Pulmonary artery endothelial cell (primary cell): ENCODE data around the gene CSMD2. TPM values are rescaled to one million over a fixed set of nuclear protein-coding genes. Genes with fewer than 3 reads are reported as not detected.
"Not testable (repeated sequence)": the region's sequence is repeated elsewhere in the genome, so short reads cannot be mapped to it uniquely, and the experiment has no call there.

ENCODE experiments used
- DNase-seq: peaks from one replicate; pipeline ENCODE4 v3.0.0-alpha.2; 2011; ENCODE audit warnings: low read depth, low spot score
- total RNA-seq: library from RNA; depleted of rRNA; stranded (reverse); fragments of >200 nt; gene quantifications from 2 replicates; pipeline ENCODE4 v1.2.3, GENCODE V29; 2014

CSMD2 gene
- total RNA-seq, 1 donor from 2014 or later = under 0.01 TPM

DNA sequence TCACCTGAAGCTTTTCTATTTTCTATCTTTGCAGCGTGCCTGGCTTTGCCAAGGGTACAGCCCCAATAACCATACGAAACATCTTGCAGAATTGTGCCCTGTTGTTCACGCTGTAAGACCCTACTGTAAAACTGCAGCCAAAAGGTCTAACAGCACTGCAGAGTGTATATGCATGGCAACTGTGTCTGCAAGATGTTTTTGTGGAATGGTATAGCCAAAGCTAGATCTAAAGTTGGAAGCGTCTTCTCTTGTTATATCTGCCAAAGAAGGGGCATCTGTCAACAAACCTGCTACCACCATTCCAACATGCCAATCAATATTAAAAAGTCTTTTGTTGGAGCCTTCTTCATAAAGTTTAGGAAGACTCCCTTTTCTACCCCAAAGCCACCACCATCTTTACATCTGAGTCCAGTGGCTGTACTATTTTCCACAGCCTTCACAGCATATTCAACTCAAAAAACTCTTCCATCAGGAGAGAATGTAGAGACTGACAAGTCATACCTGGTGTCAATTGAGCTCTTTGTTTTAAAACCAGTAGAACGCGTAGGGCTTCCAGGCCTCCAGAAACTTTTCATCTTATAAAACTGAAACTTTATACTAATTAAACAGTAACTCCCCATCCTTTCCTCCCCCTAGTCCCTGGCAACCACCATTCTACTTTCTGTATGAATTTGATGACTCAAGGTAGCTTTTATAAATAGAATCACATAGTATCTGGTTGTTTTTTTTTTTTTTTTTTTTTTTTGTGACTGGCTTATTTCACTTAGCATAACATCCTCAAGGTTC, 652.6 kb downstream of the CSMD2 start:
- DNase-seq = no peak

DNA sequence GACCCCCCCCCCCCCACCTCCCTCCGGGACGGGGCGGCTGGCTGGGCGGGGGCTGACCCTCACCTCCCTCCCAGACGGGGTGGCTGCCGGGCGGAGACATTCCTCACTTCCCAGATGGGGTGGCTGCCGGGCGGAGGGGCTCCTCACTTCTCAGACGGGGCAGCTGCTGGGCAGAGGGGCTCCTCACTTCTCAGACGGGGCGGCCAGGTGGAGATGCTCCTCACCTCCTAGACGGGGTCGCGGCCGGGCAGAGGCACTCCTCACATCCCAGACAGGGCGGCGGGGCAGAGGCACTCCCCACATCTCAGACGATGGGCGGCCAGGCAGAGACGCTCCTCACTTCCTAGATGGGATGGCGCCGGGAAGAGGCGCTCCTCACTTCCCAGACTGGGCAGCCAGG, 655.8 kb downstream of the CSMD2 start:
- DNase-seq = not testable (repeated sequence)

DNA sequence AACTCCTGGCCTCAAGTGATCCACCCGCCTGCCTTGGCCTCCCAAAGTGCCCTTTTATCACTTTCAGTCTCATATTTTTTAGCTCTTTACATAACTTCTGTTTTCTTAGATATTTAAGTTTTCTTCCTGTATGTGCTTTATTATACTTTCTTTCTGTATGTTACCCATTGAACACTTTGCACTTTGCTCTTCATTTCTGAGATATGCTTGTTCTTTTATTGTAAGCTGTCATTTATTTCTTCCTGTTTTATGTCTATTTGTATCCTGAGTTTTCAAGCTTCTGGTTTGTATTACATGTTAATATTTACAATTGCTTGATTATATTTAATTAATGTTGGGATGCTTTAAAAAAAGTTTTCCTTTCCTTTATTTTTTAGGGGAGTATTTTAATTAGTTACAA, 656.9 kb downstream of the CSMD2 start:
- no peak for DNase-seq

DNA sequence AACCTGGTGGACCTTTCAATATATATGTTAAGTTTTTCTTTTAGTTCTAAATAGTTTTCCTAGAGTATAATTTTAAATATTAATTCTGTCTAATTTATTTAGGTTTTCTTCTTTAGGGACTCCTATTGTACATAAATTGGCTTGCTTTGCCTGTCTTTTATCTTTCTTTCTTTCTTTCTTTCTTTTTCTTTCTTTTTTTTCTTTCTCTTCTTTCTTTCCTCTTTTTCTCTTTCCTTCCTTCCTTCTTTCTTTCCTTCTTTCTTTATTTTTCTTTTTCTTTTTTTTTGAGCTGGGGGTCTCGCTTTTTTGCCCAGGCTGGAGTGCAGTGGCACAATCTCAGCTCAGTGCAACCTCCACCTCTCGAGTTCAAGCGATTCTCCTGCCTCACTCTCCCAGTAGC, 657.4 kb downstream of the CSMD2 start:
- no peak for DNase-seq

DNA sequence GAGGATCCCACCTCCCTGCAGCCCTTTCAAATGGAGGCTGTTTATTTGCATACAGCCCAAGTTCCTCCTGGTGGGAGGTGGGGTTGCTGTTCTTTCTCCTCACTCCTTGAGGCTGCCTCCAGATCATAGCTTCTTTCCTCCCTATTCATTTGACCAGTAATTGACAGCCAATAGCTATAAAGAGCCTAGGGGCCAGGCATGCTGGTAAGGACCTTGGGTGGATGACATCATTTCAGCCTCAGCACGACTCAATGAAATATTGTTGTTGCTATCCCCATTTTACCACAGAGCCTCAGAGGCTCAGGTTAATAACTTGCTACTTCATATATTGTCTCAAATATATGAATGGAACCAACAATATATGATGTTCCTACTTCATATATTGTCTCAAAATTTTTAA, 661.5 kb downstream of the CSMD2 start:
- no peak for DNase-seq

DNA sequence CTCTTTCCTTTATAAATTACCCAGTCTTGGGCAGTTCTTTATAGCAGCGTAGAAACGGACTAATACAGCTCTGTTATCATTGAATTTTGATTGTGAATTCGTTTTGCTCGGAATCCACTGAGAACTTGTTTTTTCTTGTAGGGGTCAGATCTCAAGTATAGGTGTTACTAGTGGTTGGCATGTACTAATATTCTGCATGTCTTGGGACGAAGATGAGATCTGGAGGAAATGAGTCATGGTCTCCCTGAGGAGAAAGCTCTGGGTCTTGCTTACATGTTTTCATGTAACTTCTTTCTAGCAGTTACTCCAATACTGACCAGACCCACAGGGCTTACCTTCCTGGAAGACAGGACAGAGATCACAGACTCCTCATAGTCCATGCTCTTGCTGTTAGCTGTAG, 662.3 kb downstream of the CSMD2 start:
- DNase-seq = no peak

DNA sequence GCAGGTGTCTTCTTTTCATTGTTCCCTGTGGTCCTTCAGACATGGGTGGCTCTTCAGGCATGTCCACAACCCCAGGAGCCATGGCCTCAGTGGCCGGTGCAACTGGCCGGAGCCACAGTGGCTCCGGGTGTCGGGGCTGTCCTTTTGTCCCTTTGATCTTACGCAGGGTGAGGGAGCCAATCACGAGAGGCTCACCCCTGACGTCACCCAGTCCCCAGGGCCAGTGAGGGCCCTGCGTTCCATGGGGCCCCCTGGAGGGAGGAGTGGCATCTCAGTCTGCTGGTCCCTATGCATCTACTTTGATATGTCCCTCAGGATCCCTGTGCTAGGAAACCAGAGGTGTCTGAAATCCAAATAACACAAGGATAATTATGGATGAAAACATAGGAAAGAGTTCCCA, 663.3 kb downstream of the CSMD2 start:
- no peak for DNase-seq

DNA sequence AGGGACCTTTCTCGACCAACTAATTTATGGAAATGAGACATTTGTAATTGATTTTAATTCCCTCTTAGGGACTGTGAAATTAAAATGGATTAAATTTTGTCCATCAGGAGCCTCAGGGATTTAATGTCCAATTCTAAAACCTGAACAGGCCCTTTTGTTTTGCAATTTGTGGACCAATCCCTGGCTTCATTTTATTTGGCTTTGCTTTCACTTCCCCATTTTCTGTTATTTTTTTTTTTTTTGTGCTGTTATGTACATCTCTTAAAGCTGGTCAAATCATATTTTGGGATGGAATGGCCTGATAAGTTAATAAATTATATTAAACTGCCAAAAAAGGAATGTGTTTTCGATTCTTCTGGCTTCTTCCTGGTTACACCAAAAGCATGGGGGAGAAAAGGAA, 663.7 kb downstream of the CSMD2 start:
- no peak for DNase-seq

DNA sequence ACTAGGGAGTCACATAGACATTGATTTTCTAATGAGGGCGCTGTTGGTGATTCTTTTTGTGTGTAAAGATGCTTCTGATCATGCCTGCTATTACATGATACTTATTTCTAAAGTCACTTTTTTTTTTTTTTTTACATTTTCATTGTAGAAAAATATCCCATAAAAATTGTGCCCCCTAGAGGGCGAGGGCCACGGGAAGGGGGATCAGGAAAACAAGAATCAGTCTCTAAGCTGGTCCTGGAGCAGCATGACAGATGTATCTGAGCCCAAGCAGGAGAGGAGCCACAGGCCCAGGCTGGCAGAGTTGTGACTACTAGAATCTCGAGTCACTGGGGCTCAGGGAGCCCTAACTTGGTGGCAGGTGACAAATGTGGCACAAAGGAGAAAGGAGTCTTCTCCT, 664.5 kb downstream of the CSMD2 start:
- no peak for DNase-seq

DNA sequence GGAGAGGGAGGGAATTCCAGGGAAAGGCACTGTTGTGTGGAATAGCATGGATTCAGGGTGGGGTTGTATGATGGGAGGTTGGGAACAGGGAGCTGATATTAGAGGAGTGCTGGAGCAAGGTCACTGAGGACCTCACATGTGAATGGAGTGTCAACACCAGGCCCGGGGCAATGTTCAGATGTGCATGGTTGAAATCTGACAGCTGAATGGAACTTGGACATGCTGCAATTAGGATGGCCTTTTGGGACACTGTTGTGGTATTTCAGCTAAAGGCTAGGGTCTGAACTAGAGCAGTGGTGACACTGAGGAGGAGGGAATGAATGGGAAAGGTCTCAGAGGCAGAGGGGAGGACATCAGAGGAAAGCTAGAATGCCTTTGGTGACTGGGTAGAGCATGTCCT, 667.6 kb downstream of the CSMD2 start:
- no peak for DNase-seq

DNA sequence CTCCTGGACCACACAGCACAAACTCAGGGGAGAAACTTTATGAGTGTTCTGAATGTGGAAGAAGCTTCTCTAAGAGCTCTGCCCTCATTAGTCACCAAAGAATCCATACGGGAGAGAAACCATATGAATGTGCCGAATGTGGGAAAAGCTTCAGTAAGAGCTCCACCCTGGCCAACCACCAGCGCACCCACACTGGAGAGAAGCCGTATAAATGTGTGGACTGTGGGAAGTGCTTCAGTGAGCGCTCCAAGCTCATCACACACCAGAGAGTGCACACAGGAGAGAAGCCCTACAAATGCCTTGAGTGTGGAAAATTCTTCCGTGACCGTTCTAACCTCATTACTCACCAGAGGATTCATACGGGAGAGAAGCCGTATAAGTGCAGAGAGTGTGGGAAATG, 670.1 kb downstream of the CSMD2 start:
- no peak for DNase-seq

DNA sequence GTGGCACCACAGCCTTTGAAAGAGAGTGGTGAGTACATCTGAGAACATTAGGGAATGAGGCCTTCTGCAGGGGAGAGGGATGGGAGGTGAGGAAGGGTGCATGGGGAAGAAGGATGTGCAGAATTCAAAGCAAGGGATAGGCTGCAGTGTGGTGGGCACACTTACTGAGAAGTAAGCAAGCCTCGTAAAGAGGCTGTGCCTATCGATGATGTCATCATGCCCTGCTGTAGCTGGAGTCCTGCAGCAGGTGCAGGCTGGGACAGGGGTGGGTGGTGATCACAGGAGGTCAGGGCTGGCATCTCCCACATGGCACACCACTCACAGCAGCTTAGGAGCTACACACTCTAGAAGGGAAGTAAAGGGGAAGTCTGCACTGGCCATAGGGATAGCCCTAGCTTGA, 676.4 kb downstream of the CSMD2 start:
- no peak for DNase-seq

DNA sequence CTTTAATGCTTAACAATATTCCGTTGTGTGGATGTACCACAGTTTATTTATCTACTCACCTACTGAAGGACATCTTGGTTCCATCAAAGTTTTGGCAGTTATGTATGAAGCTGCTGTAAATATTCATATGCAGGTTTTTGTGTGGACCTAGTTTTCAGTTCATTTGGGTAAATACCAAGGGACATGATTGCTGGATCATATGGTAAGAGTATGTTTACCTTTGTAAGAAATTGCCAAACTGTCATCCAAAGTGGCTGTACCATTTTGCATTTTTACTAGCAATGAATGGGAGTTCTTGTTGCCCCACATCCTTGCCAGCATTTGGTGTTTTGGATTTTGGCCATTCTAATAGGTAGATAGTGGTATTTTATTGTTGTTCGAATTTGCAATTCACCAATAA, 682.6 kb downstream of the CSMD2 start:
- no peak for DNase-seq

DNA sequence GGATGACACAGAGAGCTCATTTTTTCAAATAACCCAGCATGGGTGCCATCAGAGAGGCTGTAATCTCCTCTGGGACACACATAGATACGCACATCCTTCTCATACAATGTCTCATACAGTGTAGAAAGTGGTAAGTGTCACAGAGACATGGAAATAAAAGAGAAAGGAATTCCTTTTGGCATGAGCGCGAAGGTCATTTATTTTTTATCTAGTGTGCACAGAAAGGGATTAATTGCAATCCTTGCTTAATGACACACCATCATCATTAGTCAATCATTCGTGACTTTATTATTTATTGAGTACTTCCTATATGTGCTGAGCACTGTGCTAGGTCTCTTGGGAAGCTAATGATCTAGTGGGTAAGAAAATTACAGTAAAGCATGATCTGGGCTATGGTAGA, 687.6 kb downstream of the CSMD2 start:
- no peak for DNase-seq

DNA sequence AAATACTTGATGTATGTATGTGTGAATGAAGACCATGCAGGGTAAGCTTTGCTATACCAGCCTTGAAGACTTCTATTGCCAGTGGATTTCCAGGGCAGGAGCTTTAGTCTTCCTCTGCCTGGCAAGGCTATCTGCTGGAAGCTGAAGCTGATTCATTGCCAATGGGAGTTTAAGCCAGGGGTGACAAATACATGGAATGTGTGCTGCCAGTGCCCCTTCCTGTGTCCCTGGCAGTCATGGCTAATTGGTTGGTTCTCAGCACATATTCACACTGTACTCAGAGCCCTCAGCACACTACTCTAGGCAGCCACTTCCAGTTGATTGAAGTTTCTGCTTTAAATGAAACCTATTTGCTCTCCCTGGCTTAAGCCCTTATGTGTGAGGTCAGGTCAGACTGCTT, 691.1 kb downstream of the CSMD2 start:
- no peak for DNase-seq

DNA sequence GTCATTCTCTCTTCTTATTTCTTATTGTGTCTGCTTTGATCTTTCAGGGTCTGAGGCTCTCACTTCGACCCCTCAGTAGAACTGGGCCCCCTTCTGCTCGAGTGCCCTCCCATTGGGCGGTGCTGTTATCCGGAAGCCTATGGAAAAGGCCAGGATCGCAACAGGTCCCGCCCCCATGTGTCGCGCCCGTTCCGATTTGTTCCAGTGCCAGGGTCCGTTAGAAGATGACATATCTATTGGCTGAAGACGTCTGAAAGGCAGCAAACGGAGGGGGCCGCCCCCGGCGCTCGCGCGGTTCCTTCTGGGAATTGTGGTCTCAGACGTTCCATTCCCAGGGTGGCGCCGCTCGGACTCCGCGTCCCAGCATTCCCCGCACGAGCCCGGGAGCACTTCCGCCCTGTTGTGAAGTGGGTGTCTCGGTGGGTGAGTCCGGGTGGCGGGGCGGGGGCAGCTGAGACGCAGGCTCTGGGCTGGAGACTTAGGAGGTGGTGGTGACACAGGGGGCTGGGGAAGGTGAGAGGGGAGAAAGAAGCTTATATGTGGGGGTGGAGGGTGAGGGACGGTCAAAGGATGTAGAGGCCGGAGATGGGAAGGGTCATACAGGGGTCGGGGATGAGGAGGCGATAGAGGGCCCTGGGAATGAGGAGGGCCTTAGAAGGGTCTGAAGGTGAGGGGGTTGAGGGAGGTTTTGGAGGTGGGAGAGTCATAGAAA, 692.6 kb downstream of the CSMD2 start, which contains the start of gene ZSCAN20:
ZSCAN20 (plus strand) TSS at position 377 of the 712 bp plus-strand sequence. CDS start 6,644 bp downstream, outside the sequence.
- peak; percentile 96 for DNase-seq

DNA sequence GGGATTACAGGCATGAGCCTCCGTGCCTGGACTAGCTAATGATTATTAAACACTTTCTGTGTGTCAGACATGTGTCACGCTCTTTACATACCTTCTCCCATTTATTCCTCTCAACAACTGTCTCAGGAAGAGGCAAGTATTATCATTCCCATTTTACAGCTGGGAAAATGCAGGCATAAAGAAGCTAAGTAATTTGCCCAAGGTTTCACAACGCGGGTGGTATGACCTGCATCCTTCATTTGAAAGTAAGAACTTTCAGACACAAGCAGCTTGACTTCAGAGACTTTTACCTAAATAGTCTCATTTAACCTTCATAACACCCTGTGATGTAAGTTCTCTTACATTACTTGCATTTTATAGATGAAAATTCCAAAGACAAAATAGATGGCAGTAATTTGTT, 693.6 kb downstream of the CSMD2 start:
- DNase-seq = no peak

DNA sequence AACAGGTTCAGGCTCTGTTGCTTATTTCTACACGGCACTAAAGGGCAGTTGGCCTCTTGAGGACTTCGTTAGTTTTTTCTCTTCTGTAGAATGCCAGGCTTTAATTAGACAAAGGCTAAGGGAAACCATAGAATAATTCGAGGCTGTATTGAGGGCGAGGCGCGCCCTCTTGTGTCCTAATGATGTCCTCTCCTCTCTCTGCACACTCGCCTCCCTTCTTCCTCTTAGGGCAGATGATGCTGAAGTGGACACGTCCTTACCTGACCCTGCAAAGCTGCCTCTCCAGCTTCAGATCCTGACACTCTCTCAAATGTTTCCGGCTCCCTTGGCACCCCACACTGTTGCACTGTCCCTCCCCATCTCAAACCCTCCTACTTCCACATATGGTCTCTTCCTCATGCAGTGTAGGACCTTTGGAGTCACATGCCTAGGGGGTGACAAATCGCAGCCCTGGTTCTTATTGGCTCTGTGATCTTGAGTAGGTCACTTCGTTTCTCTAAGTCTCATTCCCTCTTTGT, 694.5 kb downstream of the CSMD2 start:
- peak; percentile 44 for DNase-seq

DNA sequence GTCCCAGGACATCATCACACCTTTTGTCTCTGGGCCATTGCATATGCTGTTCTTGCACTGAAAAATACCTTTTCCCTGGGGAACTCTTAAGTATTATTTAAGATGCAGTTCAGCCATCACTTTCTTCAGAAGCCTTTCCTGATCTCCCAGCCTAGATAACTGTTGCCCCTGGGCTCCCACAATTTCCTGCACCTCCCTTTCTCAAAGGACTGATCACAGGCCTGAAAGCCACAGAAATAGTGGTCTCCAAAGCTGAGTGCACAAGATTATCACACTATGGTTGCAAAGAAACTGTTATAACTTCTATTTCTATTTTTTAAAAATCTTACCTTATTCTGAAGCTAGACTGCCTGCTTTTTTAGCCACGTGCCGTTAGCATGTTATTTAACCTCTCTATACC, 695.3 kb downstream of the CSMD2 start:
- DNase-seq = no peak

DNA sequence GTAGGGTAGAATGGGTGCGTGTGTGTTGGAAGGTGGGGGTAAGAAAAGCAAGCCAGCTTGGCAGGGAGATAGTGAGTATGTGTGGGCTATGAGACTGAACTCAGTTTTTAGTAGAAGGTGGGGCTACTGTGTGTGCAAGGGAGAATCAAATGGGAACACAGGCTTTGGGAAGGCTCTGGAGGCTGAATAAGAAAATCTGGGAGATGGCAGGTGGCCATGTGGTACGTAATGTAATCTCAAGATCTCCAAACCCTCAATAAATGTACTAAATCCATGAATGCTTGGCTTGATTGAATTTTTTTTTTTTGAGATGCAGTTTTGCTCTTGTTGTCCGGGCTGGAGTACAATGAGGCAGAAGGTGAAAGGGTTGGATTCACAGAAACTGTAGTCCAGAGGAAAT, 696.1 kb downstream of the CSMD2 start:
- no peak for DNase-seq

DNA sequence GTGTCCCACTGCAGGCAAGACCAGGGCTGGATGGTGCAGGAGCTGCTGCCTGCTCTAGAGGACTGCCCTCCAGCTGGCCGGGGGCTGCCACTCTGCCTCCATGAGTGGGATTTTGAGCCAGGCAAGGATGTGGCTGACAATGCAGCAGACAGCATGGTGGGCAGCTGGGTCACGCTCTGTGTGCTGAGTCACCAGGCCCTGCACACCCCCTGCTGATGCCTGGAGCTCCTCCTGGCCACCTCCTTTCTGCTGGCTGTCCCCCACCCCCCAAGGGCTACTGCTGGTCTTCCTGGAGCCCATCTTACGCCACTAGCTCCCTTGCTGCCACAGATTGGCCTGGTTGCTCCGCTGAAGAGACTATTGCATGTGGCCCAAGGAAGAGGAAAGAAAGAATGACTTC, 696.5 kb downstream of the CSMD2 start:
- DNase-seq = no peak

DNA sequence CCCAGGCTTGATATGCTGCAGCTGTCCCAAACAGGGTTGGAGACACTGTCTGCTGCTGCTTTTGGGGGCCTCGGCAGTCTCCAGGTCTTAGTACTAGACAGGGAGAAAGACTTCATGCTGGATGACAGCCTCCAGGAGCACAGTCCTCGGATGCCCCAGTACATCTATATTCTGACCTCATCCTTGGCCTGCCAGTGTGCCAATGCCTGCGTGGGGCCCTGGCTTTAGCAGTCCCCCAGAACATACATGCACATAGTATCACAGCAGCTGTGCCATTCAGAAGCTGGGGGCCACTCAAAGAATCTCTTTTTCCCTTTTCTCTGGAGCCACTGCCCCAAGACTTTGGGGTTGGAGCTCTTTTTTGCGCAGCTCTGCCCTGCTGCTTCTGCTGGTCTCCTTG, 697.0 kb downstream of the CSMD2 start:
- no peak for DNase-seq

DNA sequence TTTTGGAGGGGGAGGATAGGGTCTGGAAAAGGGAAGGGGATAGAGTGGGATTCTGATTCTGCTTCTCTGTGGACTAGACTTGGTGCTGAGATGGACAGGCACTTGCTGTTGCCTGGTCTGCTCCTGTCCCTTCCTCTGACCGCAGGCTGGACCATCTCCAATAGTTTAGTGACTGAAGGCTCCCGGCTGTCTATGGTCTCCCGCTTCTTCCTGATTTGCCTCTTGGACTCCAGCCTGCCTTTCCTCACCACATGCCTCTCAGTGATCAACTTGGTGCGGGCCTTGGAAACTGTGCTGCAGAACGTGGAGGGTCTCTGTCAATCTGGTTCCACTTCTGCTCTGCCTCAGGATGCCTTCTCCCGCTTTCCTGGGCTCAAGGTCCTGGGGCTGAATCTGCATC, 698.9 kb downstream of the CSMD2 start:
- no peak for DNase-seq
